Activated T-cell treated with anti-CD3 and anti-CD28 coated beads, Interleukin-2, amount 50 U/mL, for 1 hour (primary cell): ENCODE data around the gene MIB1.
"Not testable (repeated sequence)": the region's sequence is repeated elsewhere in the genome, so short reads cannot be mapped to it uniquely, and the experiment has no call there.

Experiments used
- DNase-seq: peaks from one replicate; pipeline ENCODE4 v3.0.0-alpha.2; 2020

MIB1 gene

GRCh38 chr18:21740538-21741311 lies at the start of gene MIB1:
MIB1 (plus strand) TSS chr18:21740792; CDS start chr18:21741584, 792 bp downstream.
- DNase-seq = peak; percentile 99

DNA sequence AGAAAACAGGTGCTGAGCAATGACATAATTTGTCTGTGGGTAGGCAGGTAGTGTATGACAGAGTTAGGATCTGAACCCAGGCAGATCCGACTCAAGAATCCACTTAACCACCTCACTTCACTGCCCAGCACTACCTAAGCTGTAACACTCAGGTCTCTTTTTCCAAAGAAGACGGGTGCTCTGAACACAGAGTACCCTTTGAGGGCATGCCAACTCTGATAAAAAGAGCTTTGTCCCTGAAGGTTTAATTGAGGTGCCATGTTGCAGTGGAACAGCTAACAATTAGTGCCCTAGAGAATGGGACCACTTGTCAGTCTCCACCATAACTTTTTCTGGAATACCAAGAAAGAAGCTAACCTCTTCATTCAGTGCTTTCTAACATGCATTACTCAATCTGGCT lies 47.3 kb upstream of the MIB1 start:
- DNase-seq = no peak

- DNase-seq = no peak
These were observed 40.0 kb upstream of the MIB1 start for GRCh38 chr18:21700528-21701075.

DNA sequence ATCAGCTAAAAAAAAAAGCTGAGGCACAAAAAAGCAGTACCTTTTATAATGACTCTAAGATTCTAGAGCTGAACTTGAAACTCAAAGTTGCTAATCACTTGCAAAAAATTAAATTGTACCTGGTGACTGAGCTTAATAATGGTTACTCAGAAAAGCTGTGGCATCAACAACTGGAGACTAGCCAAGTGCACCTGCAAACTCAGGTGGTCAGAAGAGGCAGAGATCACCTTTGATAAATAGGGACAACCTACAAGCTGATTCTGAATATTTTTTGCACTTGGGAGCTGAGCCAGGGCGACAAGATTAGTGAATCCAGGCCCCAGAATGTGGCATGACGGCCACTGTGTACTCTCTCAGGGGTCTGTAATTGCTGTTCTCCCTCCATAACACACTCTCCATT lies 39.0 kb upstream of the MIB1 start:
- no peak for DNase-seq

DNA sequence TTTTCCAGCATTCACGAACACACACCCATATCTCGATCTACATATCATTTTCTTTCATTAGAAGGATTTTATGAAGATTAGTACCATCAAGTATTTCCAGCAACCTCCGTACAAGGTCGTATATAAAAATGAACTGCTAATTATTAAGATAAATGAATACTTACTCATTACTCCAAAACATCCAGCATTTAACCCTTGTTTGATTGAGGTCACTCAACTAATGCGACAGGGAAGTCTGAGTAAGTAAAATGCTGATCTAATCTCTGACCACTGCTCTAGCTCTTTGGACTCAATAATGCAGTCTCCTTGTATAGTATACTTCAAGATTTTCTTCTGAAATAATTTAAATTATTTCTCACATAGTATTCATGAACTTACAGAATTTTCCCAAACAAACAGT lies 38.0 kb upstream of the MIB1 start:
- DNase-seq = no peak

GRCh38 chr18:21703241-21703820 lies 37.3 kb upstream of the MIB1 start:
- DNase-seq = no peak

DNA sequence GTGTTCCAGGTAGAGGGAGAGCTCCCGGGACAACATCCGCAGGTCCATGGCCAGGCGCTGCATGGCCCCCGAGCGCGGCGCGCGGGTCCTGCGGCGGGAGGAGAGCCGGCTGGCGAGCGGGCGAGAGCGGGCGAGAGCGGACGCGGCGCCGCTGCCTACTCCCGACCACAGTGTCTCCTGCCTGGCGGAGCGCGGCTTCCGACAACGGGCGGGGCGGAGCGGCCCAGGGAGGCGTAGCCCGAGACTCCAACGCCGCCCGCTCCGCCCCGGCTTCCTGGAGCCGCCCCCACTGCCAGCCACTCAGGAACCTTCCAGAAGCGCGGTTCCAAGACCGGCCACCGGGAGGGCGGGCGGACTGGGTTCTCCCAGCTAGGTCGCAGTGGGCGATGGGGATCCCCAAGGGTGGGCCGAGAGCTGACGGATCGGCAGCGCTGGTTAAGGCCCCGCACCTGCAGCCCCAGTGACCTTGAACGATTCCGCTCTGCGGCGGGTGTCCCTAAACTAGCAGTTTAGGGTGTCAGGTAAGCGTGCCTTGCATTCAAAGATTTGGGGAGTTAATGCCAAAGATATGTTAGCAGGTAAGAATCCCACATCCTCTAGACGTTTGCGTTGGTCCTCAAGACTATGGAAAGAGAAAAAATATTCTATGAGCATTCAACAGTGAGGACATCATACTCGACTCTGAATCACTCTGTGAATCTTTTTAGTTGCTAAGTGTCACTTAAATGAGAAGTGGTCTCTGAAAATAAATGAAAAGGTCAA lies 35.8 kb upstream of the MIB1 start, which contains the start of gene ABHD3:
Gene ABHD3, minus strand, starts transcription at position 172 of the 762 bp plus-strand sequence. Its CDS starts 109 bp downstream, at position 63.
- DNase-seq = peak; percentile 92

DNA sequence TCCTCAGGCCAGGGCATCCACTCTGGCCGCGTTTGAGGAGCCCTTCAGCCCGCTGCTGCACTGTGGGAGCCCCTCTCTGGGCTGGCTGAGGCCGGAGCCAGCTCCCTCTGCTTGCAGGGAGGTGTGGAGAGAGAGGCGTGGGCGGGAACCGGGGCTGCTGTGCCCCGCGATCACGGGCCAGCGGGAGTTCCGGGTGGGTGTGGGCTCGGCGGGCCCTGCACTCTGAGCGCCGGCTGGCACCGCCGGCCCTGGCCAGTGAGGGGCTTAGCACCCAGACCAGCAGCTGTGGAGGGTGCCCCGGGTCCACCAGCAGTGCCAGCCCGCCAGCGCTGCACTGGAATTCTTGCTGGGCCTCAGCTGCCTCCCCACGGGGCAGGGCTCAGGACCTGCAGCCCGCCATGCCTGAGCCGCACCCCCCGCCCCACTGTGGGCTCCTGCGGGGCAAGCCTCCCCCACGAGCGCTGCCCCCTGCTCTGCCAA lies 34.2 kb upstream of the MIB1 start:
- DNase-seq = no peak

DNA sequence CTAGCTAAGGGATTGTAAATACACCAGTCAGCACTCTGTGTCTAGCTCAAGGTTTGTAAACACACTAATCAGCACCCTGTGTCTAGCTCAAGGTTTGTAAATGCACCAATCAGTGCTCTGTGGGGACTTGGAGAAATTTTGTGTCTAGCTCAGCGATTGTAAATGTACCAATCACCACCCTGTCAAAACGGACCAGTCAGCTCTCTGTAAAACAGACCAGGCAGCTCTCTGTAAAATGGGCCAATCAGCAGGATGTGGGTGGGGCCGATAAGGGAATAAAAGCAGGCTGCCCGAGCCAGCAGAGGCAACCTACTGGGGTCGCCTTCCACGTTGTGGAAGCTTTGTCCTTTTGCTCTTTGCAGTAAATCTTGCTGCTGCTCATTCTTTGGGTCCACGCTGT lies 33.5 kb upstream of the MIB1 start:
- not testable (repeated sequence) for DNase-seq

DNA sequence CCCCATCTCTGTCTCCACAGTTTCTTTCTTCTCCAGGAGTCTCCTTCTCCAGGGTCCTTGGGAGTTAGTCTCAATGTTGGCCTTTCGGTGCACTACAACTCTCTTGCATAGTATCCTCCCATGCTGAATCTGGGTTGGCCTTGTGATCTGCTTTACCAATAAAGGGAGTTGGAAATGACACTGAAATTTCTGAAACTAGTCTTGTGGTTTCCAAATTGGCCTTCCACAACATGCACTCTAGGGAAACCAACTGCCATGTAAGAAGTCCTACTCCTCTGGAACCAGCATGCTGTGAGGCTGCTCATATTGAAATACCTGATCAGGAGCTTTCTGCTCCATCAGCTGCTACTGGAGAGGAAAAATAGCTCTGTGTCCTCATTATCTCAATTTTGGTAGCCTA lies 26.1 kb upstream of the MIB1 start:
- no peak for DNase-seq

DNA sequence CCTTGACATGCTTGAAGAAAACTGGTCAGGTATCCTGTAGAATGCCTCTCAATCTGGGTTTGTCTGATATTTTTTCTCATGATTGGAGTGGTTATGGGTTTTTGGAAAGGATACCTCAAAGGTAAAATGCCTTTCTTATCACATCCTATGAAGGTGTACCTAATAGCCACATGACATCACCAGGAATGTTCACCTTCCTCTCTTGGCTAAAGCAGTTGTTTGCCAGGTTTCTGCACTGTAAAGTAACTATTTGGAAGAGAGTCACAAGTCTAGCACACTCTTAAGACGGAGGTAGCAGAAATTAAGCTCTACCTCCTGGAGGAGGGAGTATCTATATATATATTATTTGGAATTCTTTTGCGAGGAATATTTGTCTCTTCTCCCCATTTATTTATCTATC lies 17.9 kb upstream of the MIB1 start:
- DNase-seq = no peak

- no peak for DNase-seq
These were observed 15.4 kb upstream of the MIB1 start for GRCh38 chr18:21725201-21725600.

DNA sequence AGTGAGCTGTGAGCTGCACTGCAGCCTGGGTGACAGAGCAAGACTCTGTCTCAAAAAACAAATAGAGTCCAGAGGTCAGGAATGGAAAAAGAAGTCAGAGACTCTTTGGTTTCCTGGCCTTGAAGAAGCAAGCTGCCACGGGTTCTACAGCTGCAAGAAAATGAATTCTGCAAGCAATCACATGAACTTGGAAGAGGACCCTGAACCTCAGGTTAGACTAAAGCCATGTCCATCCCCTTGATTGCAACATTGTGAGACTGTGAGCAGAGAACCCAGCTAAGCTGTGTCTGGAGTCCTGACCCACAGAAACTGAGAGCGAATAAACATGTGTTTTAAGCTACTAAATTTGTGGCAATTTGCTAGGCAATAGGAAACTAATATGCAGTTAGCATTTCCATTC lies 12.9 kb upstream of the MIB1 start:
- no peak for DNase-seq

DNA sequence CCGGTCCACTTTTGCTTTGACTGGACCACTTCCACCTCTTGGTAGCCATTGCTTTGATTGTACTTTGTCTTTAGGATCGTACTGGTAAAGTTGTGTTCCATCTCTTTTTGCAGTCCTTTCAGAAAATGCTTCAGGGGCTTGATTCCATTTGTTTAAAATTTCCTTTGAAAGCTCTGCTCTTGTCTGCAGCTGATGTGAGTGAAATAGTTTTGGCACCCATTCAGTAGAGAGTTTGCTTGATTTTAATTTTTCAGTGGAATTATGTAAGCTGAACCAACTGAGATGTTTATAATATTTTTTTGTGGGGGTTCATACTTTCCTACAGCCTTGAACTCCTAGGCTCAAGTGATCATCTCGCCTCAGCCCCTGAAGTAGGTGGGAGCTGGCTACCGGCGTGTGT lies 7.6 kb upstream of the MIB1 start:
- DNase-seq = no peak

DNA sequence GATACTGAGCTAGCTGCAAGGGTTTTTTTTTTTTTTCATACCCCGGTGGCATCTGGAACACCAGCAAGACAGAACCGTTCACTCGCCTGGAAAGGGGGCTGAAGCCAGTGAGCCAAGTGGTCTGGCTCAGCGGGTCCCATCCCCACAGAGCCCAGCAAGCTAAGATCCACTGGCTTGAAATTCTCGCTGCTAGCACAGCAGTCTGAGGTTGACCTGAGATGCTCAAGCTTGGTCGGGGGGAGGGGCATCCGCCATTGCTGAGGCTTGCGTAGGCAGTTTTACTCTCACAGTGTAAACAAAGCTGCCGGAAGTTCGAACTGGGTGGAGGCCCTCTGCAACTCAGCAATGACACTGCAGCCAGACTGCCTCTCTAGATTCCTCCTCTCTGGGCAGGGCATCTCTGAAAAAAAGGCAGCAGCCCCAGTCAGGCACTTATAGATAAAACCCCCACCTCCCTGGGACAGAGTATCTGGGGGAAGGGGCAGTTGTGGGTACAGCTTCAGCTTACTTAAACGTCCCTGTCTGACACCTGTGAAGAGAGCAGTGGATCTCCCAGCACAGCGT lies 5.1 kb upstream of the MIB1 start:
- DNase-seq = peak; percentile 45

DNA sequence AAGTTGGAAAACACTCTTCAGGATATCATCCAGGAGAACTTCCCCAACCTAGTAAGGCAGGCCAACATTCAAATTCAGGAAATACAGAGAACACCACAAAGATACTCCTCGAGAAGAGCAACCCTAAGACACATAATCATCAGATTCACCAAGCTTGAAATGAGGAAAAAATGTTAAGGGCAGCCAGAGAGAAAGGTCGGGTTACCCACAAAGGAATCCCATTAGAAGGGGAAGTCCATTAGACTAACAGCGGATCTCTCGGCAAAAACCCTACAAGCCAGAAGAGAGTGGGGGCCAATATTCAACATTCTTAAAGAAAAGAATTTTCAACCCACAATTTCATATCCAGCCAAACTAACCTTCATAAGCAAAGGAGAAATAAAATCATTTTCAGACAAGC lies 3.7 kb upstream of the MIB1 start:
- DNase-seq = not testable (repeated sequence)

GRCh38 chr18:21739604-21740537 lies 721 bp upstream of the MIB1 start:
- DNase-seq = no peak

DNA sequence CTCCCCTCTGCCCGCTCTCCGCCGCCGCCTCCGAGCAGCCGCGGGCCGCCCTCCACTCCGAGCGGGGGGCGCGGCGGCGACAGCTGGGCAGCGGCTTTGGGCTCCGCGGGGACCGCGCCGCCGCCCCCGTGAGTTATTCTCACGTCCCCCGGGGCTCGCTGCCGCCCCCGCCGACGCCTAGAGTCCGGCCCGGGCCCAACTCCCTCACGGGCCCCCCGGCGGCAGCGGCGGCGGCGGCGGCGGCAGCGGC lies 645 bp downstream of the MIB1 start:
- peak; percentile 53 for DNase-seq

- DNase-seq = no peak
These were observed 1.1 kb downstream of the MIB1 start for GRCh38 chr18:21741562-21742314.

DNA sequence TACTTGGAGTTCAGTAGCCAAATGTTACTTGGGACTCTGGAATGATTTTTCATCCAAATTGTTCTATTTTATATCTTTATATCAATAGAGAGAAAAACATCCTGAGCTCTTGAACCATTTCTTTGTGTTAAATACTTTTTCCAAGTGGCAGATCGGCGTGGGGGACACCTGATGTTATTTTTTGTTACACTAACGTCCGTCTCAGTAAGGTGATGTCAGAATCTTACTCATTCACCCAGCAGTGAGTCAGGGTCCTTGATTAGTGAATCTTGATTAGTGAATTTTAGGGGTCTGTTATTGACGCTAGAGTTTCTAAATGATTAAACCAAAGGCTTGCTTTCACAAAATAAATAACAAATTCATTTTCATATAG lies 1.7 kb downstream of the MIB1 start:
- no peak for DNase-seq

- no peak for DNase-seq
These were observed 2.7 kb downstream of the MIB1 start for GRCh38 chr18:21743166-21743832.
